ENCODE measurements around the gene UQCRQ.
"Not testable (repeated sequence)": the region's sequence is repeated elsewhere in the genome, so short reads cannot be mapped to it uniquely, and the experiment has no call there.

Gene UQCRQ

GRCh38 chr5:132853790-132854189 is 12.7 kb upstream of the UQCRQ start:
- Histone ChIP-seq H3K79me2 (ENCODE audit: insufficient read depth, low read length) (no peaks in the 10 kb centered on the region), H3K4me1 (ENCODE audit: insufficient read depth, low read length, poor library complexity, severe bottlenecking) (peaks cover 6% of the 10 kb centered on the region)

GRCh38 chr5:132854301-132854700 is 12.1 kb upstream of the UQCRQ start:
- peaks cover 6% of the 10 kb centered on the region for H3K4me1 ChIP-seq (ENCODE audit: insufficient read depth, low read length, poor library complexity, severe bottlenecking)
- no peaks in the 10 kb centered on the region for H3K9me2 ChIP-seq (replicated peaks; ENCODE audit: low read depth, low read length)
- no peak for TF ChIP-seq EZH2phosphoT487 (IDR thresholded peaks at IDR 0.05; ENCODE audit: borderline replicate concordance)
- no peaks in the 10 kb centered on the region for H3K9me3 ChIP-seq (ENCODE audit: insufficient read depth, low read depth, low read length)
- H3K4me3 ChIP-seq (ENCODE audit: low read length, poor library complexity, severe bottlenecking), result no peak overlapping the region
- no peaks in the 10 kb centered on the region for H3K79me2 ChIP-seq (ENCODE audit: insufficient read depth, low read length)
- no peaks in the 10 kb centered on the region for H3K36me3 ChIP-seq (ENCODE audit: insufficient read depth, low read length)
- no peak overlapping the region for H3K4me2 ChIP-seq (ENCODE audit: low read depth, low read length, poor library complexity, severe bottlenecking)
- no peaks in the 10 kb centered on the region for H3K27me3 ChIP-seq (ENCODE audit: insufficient read depth, low read length, poor library complexity, severe bottlenecking)
- H4K20me1 ChIP-seq (ENCODE audit: insufficient read depth, low read length, poor library complexity, severe bottlenecking), result no peaks in the 10 kb centered on the region
- no peaks in the 10 kb centered on the region for H3F3A ChIP-seq (ENCODE audit: low read depth)
- no peak overlapping the region for H2AFZ ChIP-seq (ENCODE audit: low read length)
- no peak overlapping the region for H3K9ac ChIP-seq (ENCODE audit: low read depth, low read length, poor library complexity, severe bottlenecking)

More at GRCh38 chr5:132853790-132854189, 12.7 kb upstream of the UQCRQ start:
- H3F3A ChIP-seq (ENCODE audit: low read depth), result no peaks in the 10 kb centered on the region
- no peaks in the 10 kb centered on the region for H3K9me2 ChIP-seq (replicated peaks; ENCODE audit: low read depth, low read length)
- H3K27me3 ChIP-seq (ENCODE audit: insufficient read depth, low read length, poor library complexity, severe bottlenecking), result no peaks in the 10 kb centered on the region
- H2AFZ ChIP-seq (ENCODE audit: low read length), result 0 out of 2 replicates have a peak overlapping the region, but pooled peaks have one; percentile 36
- no peaks in the 10 kb centered on the region for H3K9me3 ChIP-seq (ENCODE audit: insufficient read depth, low read depth, low read length)
- no peaks in the 10 kb centered on the region for H4K20me1 ChIP-seq (ENCODE audit: insufficient read depth, low read length, poor library complexity, severe bottlenecking)
- peak overlapping the region; percentile 24 for H3K4me2 ChIP-seq (ENCODE audit: low read depth, low read length, poor library complexity, severe bottlenecking)
- TF ChIP-seq CTCF (conservative IDR thresholded peaks at IDR 0.05; ENCODE audit: low read length) (no peak), EZH2phosphoT487 (IDR thresholded peaks at IDR 0.05; ENCODE audit: borderline replicate concordance) (no peak)
- no peak overlapping the region for H3K4me3 ChIP-seq (ENCODE audit: low read length, poor library complexity, severe bottlenecking)
- H3K9ac ChIP-seq (ENCODE audit: low read depth, low read length, poor library complexity, severe bottlenecking), result no peak overlapping the region
- no peaks in the 10 kb centered on the region for H3K36me3 ChIP-seq (ENCODE audit: insufficient read depth, low read length)

- H3K79me2 ChIP-seq (ENCODE audit: insufficient read depth, low read length); H3K9ac ChIP-seq (ENCODE audit: low read depth, low read length, poor library complexity, severe bottlenecking); H3K4me1 ChIP-seq (ENCODE audit: insufficient read depth, low read length, poor library complexity, severe bottlenecking); H2AFZ ChIP-seq (ENCODE audit: low read length); H3F3A ChIP-seq (ENCODE audit: low read depth); H3K36me3 ChIP-seq (ENCODE audit: insufficient read depth, low read length); H3K4me2 ChIP-seq (ENCODE audit: low read depth, low read length, poor library complexity, severe bottlenecking); H3K9me2 ChIP-seq (replicated peaks; ENCODE audit: low read depth, low read length); H3K4me3 ChIP-seq (ENCODE audit: low read length, poor library complexity, severe bottlenecking); H3K27me3 ChIP-seq (ENCODE audit: insufficient read depth, low read length, poor library complexity, severe bottlenecking); H3K9me3 ChIP-seq (ENCODE audit: insufficient read depth, low read depth, low read length); H4K20me1 ChIP-seq (ENCODE audit: insufficient read depth, low read length, poor library complexity, severe bottlenecking): not testable (repeated sequence)
Observed at GRCh38 chr5:132854992-132855391, 11.4 kb upstream of the UQCRQ start.

GRCh38 chr5:132856011-132856410 is 10.4 kb upstream of the UQCRQ start:
- Histone ChIP-seq H2AFZ (ENCODE audit: low read length) (no peak overlapping the region), H3F3A (ENCODE audit: low read depth) (no peaks in the 10 kb centered on the region), H3K9me3 (ENCODE audit: insufficient read depth, low read depth, low read length) (no peaks in the 10 kb centered on the region), H3K9me2 (replicated peaks; ENCODE audit: low read depth, low read length) (no peaks in the 10 kb centered on the region), H3K4me2 (ENCODE audit: low read depth, low read length, poor library complexity, severe bottlenecking) (no peak overlapping the region), H3K4me1 (ENCODE audit: insufficient read depth, low read length, poor library complexity, severe bottlenecking) (peaks cover 6% of the 10 kb centered on the region), H3K36me3 (ENCODE audit: insufficient read depth, low read length) (no peaks in the 10 kb centered on the region), H3K4me3 (ENCODE audit: low read length, poor library complexity, severe bottlenecking) (no peak overlapping the region), H3K27me3 (ENCODE audit: insufficient read depth, low read length, poor library complexity, severe bottlenecking) (no peaks in the 10 kb centered on the region), H4K20me1 (ENCODE audit: insufficient read depth, low read length, poor library complexity, severe bottlenecking) (no peaks in the 10 kb centered on the region), H3K9ac (ENCODE audit: low read depth, low read length, poor library complexity, severe bottlenecking) (no peak overlapping the region), H3K79me2 (ENCODE audit: insufficient read depth, low read length) (no peaks in the 10 kb centered on the region)
- no peak for TF ChIP-seq EZH2phosphoT487 (IDR thresholded peaks at IDR 0.05; ENCODE audit: borderline replicate concordance)
- TF ChIP-seq CTCF (conservative IDR thresholded peaks at IDR 0.05; ENCODE audit: low read length), result no peak

All from Loucy (cell line).